ENCODE measurements around the gene MYO5A. TPM values are rescaled to one million over a fixed set of nuclear protein-coding genes. Genes with fewer than 3 reads are reported as not detected.

The MYO5A gene
- total RNA-seq, 4 donors from 2014 or later, result 22.0 to 37.4 (median 33.2) TPM

- peaks cover 0 to 4% (median 0%) of the 10 kb centered on the region in 4 donors for H3K4me1 ChIP-seq
- no peak for TF ChIP-seq CTCF (IDR thresholded peaks at IDR 0.05)
- TF ChIP-seq EP300 (IDR thresholded peaks at IDR 0.05), result no peak
- no peak for TF ChIP-seq POLR2A (IDR thresholded peaks at IDR 0.05; ENCODE audit: low read depth)
- TF ChIP-seq POLR2AphosphoS5 (IDR thresholded peaks at IDR 0.05), result no peak
- no peak for DNase-seq (ENCODE audit: extremely low spot score)
- intact Hi-C loops (cut with DNase I), result no loop called here
- no peak overlapping the region for H3K4me3 ChIP-seq
- no peaks in the 10 kb centered on the region for H3K27me3 ChIP-seq
- H3K9me3 ChIP-seq, result no peaks in the 10 kb centered on the region
- WGBS, result 93% methylated on average over 4 of the region's 4 CpGs
- no peak overlapping the region for H3K27ac ChIP-seq (replicated peaks in 1 of 4)
- H3K36me3 ChIP-seq, result peaks cover 20 to 90% (median 35%) of the 10 kb centered on the region in 4 donors
Measured at GRCh38 chr15:52361975-52362494, 166.6 kb downstream of the MYO5A start.

- Histone ChIP-seq H3K4me1 (peaks cover 0 to 4% (median 0%) of the 10 kb centered on the region in 4 donors), H3K36me3 (peaks cover 15 to 85% (median 35%) of the 10 kb centered on the region in 4 donors), H3K9me3 (no peaks in the 10 kb centered on the region), H3K27me3 (no peaks in the 10 kb centered on the region), H3K27ac (replicated peaks in 1 of 4) (no peak overlapping the region), H3K4me3 (no peak overlapping the region)
- 75% methylated on average over 4 of the region's 4 CpGs for whole genome bisulfite sequencing
- TF ChIP-seq POLR2A (IDR thresholded peaks at IDR 0.05; ENCODE audit: low read depth) (no peak), EP300 (IDR thresholded peaks at IDR 0.05) (no peak), CTCF (IDR thresholded peaks at IDR 0.05) (no peak), POLR2AphosphoS5 (IDR thresholded peaks at IDR 0.05) (no peak)
- no peak for DNase-seq (ENCODE audit: extremely low spot score)
- intact Hi-C loops (cut with DNase I), result no loop called here
Measured at GRCh38 chr15:52361494-52361893, 167.2 kb downstream of the MYO5A start.

GRCh38 chr15:52360229-52361203 lies 168.2 kb downstream of the MYO5A start:
- Histone ChIP-seq H3K9me3 (no peaks in the 10 kb centered on the region), H3K4me3 (no peak overlapping the region), H3K27ac (replicated peaks in 1 of 4) (no peak overlapping the region), H3K36me3 (peaks cover 15 to 81% (median 35%) of the 10 kb centered on the region in 4 donors), H3K27me3 (no peaks in the 10 kb centered on the region), H3K4me1 (peaks cover 0 to 4% (median 0%) of the 10 kb centered on the region in 4 donors)
- 86% methylated on average over 9 of the region's 9 CpGs for WGBS
- no peak for DNase-seq (ENCODE audit: extremely low spot score)
- intact Hi-C loops (cut with DNase I), result no loop called here
- TF ChIP-seq POLR2A (IDR thresholded peaks at IDR 0.05; ENCODE audit: low read depth), result no peak
- no peak for TF ChIP-seq CTCF (IDR thresholded peaks at IDR 0.05)
- no peak for TF ChIP-seq EP300 (IDR thresholded peaks at IDR 0.05)
- TF ChIP-seq POLR2AphosphoS5 (IDR thresholded peaks at IDR 0.05), result no peak

GRCh38 chr15:52359722-52360121 lies 169.0 kb downstream of the MYO5A start:
- Histone ChIP-seq H3K4me3 (no peak overlapping the region), H3K27me3 (no peaks in the 10 kb centered on the region), H3K36me3 (peaks cover 15 to 73% (median 32%) of the 10 kb centered on the region in 4 donors), H3K9me3 (no peaks in the 10 kb centered on the region), H3K27ac (replicated peaks in 1 of 4) (no peak overlapping the region), H3K4me1 (peaks cover 0 to 4% (median 0%) of the 10 kb centered on the region in 4 donors)
- WGBS, result 64% methylated on average over 1 of the region's 1 CpG
- no peak for DNase-seq (ENCODE audit: extremely low spot score)
- intact Hi-C loops (cut with DNase I), result no loop called here
- TF ChIP-seq CTCF (IDR thresholded peaks at IDR 0.05) (no peak), POLR2AphosphoS5 (IDR thresholded peaks at IDR 0.05) (no peak), POLR2A (IDR thresholded peaks at IDR 0.05; ENCODE audit: low read depth) (no peak), EP300 (IDR thresholded peaks at IDR 0.05) (no peak)
